Astrocyte of the cerebellum (primary cell): ENCODE data around the gene R3HDM2.
"Not testable (repeated sequence)": the region's sequence is repeated elsewhere in the genome, so short reads cannot be mapped to it uniquely, and the experiment has no call there.

ENCODE experiments used
- DNase-seq: peaks from one replicate; pipeline ENCODE4 v3.0.0-alpha.2; 2011; ENCODE audit warnings: low read depth
- H3K4me3 ChIP-seq: 2 replicates; pipeline ENCODE4 v1.5.1; 2011; ENCODE audit warnings: mild to moderate bottlenecking, low read depth, low read length, moderate library complexity
- in situ Hi-C: cut with HindIII; loops from 2 replicates; pipeline ENCODE4 v1.10.0; 2017; ENCODE audit warnings: low sequenced_read_pairs
- TF ChIP-seq, protein P1 (sequence below): IDR thresholded peaks from 2 replicates; pipeline ENCODE4 v1.5.1; 2012; ENCODE audit warnings: low read length, low read depth, moderate library complexity, mild to moderate bottlenecking; ENCODE audit errors: missing control alignments

R3HDM2 gene

GRCh38 chr12:57404966-57405640, 25.7 kb downstream of the R3HDM2 start:
- no peak overlapping the region for H3K4me3 ChIP-seq
- TF ChIP-seq, protein P1, sequence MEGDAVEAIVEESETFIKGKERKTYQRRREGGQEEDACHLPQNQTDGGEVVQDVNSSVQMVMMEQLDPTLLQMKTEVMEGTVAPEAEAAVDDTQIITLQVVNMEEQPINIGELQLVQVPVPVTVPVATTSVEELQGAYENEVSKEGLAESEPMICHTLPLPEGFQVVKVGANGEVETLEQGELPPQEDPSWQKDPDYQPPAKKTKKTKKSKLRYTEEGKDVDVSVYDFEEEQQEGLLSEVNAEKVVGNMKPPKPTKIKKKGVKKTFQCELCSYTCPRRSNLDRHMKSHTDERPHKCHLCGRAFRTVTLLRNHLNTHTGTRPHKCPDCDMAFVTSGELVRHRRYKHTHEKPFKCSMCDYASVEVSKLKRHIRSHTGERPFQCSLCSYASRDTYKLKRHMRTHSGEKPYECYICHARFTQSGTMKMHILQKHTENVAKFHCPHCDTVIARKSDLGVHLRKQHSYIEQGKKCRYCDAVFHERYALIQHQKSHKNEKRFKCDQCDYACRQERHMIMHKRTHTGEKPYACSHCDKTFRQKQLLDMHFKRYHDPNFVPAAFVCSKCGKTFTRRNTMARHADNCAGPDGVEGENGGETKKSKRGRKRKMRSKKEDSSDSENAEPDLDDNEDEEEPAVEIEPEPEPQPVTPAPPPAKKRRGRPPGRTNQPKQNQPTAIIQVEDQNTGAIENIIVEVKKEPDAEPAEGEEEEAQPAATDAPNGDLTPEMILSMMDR: no peak
- no peak for DNase-seq
- in situ Hi-C loops: no loop called here

DNA sequence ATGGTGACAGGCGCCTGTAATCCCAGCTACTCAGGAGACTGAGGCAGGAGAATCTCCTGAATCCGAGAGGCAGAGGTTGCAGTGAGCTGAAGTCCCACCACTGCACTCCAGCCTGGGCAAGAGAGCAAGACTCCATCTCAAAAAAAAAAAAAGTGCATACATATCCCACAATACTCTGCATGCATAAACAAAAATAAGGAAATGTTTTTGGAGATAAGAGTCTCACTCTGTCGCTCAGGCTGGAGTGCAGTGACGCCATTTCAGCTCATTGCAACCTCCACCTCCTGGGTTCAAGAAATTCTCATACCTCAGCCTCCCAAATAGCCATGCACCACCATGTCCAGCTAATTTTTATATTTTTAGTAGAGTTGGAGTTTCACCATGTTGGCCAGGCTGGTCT, 28.7 kb downstream of the R3HDM2 start:
- H3K4me3 ChIP-seq, DNase-seq, in situ Hi-C loops: not testable (repeated sequence)

DNA sequence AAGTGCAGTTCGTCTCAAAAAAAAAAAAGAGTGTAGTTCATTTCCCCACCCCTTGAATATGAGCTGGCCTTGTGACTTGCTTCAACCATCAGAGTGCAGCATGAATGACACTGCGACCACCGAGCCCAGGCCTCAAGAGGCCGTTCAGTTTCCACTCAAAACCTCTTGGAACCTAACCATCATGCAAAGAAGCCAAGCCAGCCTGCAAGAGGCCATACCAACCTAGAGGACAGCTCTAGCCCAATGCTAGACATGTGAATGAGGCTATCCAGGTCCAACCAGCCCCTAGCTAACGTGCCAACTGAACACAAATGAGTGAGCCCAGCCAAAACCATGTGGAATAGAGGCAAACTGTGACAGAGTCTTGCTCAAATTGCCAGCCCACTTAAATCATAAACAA, 29.7 kb downstream of the R3HDM2 start:
- in situ Hi-C loops: no loop called here
- no peak overlapping the region for H3K4me3 ChIP-seq
- TF ChIP-seq, protein P1: no peak
- DNase-seq: no peak

- DNase-seq, H3K4me3 ChIP-seq, in situ Hi-C loops: not testable (repeated sequence)
Measured at GRCh38 chr12:57399718-57400463, 31.0 kb downstream of the R3HDM2 start.

DNA sequence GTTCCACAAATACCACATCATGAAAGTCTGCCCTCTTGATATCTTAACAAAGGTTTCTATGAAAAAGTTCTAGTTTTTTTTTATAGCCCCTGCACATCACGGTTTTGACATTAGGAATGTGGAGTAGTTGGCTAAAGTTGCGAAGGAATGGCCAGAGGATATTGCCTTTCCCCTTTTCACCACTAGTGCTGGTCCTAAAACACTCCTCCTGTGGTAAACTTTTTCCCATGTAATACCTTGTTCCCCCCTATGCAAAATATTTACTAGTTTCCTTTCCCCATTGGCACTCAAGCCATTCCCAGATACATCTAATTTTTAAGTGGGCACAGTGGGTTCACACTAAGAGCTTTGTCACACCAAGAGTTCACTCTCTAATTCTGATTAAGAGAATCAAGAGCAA, 33.4 kb downstream of the R3HDM2 start:
- in situ Hi-C loops: no loop called here
- no peak overlapping the region for H3K4me3 ChIP-seq
- DNase-seq: no peak
- TF ChIP-seq, protein P1: no peak

- TF ChIP-seq, protein P1: no peak
- H3K4me3 ChIP-seq: no peak overlapping the region
- DNase-seq: no peak
- in situ Hi-C loops: no loop called here
Measured at GRCh38 chr12:57395121-57395520, 35.7 kb downstream of the R3HDM2 start.

- no peak overlapping the region for H3K4me3 ChIP-seq
- in situ Hi-C loops: no loop called here
- no peak for DNase-seq
- TF ChIP-seq, protein P1: no peak
Measured at GRCh38 chr12:57390174-57390573, 40.7 kb downstream of the R3HDM2 start.
